ENCODE measurements around the gene ZCCHC9.
"Not testable (repeated sequence)": the region's sequence is repeated elsewhere in the genome, so short reads cannot be mapped to it uniquely, and the experiment has no call there.

The ZCCHC9 gene

GRCh38 chr5:81265101-81265500 is 36.3 kb upstream of the ZCCHC9 start:
- no peak overlapping the region for H3K4me3 ChIP-seq (replicated peaks; ENCODE audit: low read depth, low read length)
- peak; percentile 27 for DNase-seq (ENCODE audit: low read depth)
- no peak for TF ChIP-seq CTCF (IDR thresholded peaks at IDR 0.05; ENCODE audit: low read length, missing control alignments)

- H3K4me3 ChIP-seq (replicated peaks; ENCODE audit: low read depth, low read length), result no peak overlapping the region
- DNase-seq (ENCODE audit: low read depth), result peak; percentile 86
- TF ChIP-seq CTCF (IDR thresholded peaks at IDR 0.05; ENCODE audit: low read length, missing control alignments), result no peak
Measured at GRCh38 chr5:81268521-81269196, 32.7 kb upstream of the ZCCHC9 start.

- no peak for TF ChIP-seq CTCF (IDR thresholded peaks at IDR 0.05; ENCODE audit: low read length, missing control alignments)
Measured at GRCh38 chr5:81269751-81270393, 31.5 kb upstream of the ZCCHC9 start.

GRCh38 chr5:81270394-81271027 is 30.9 kb upstream of the ZCCHC9 start:
- not testable (repeated sequence) for DNase-seq (ENCODE audit: low read depth); H3K4me3 ChIP-seq (replicated peaks; ENCODE audit: low read depth, low read length)

More at GRCh38 chr5:81269751-81270393, 31.5 kb upstream of the ZCCHC9 start:
- H3K4me3 ChIP-seq (replicated peaks; ENCODE audit: low read depth, low read length), result no peak overlapping the region
- no peak for DNase-seq (ENCODE audit: low read depth)

GRCh38 chr5:81283976-81284375 is 17.4 kb upstream of the ZCCHC9 start:
- TF ChIP-seq CTCF (IDR thresholded peaks at IDR 0.05; ENCODE audit: low read length, missing control alignments), result no peak
- no peak for DNase-seq (ENCODE audit: low read depth)
- H3K4me3 ChIP-seq (replicated peaks; ENCODE audit: low read depth, low read length), result no peak overlapping the region

GRCh38 chr5:81286059-81286617 is 15.2 kb upstream of the ZCCHC9 start:
- no peak for TF ChIP-seq CTCF (IDR thresholded peaks at IDR 0.05; ENCODE audit: low read length, missing control alignments)
- no peak for DNase-seq (ENCODE audit: low read depth)

GRCh38 chr5:81288021-81288433 is 13.4 kb upstream of the ZCCHC9 start:
- no peak for TF ChIP-seq CTCF (IDR thresholded peaks at IDR 0.05; ENCODE audit: low read length, missing control alignments)
- no peak for DNase-seq (ENCODE audit: low read depth)

More at GRCh38 chr5:81286059-81286617, 15.2 kb upstream of the ZCCHC9 start:
- H3K4me3 ChIP-seq (replicated peaks; ENCODE audit: low read depth, low read length), result no peak overlapping the region

More at GRCh38 chr5:81288021-81288433, 13.4 kb upstream of the ZCCHC9 start:
- H3K4me3 ChIP-seq (replicated peaks; ENCODE audit: low read depth, low read length), result no peak overlapping the region

All from fibroblast of pulmonary artery (primary cell).